Measurements from ENCODE around the gene LRP1.

Gene LRP1

GRCh38 chr12:57112492-57113294 lies 15.6 kb upstream of the LRP1 start:
- no peak for DNase-seq (ENCODE audit: low read depth in 1 of 2, low spot score in 1 of 2)
- TF ChIP-seq GABPA (IDR thresholded peaks at IDR 0.05; ENCODE audit: low read depth) (no peak), CTCF (IDR thresholded peaks at IDR 0.05; ENCODE audit: insufficient read depth, low read length) (peak; percentile 83)
- Histone ChIP-seq H3K4me3 (replicated peaks; ENCODE audit: insufficient read depth, low read length) (no peak overlapping the region), H3K27me3 (ENCODE audit: insufficient read depth, poor library complexity, severe bottlenecking) (no peaks in the 10 kb centered on the region), H3K27ac (replicated peaks) (peak overlapping the region; percentile 98)

GRCh38 chr12:57116580-57117281 lies 11.6 kb upstream of the LRP1 start:
- no peak for TF ChIP-seq CTCF (IDR thresholded peaks at IDR 0.05; ENCODE audit: insufficient read depth, low read length)
- no peak for TF ChIP-seq POLR2AphosphoS5 (IDR thresholded peaks at IDR 0.05; ENCODE audit: low read depth)
- TF ChIP-seq GABPA (IDR thresholded peaks at IDR 0.05; ENCODE audit: low read depth), result no peak
- TF ChIP-seq SPI1 (IDR thresholded peaks at IDR 0.05; ENCODE audit: borderline replicate concordance, low read depth), result no peak
- no peak for TF ChIP-seq REST (IDR thresholded peaks at IDR 0.05; ENCODE audit: insufficient replicate concordance, low read depth)
- no peak overlapping the region for H3K27ac ChIP-seq (replicated peaks)
- DNase-seq (ENCODE audit: low read depth in 1 of 2, low spot score in 1 of 2), result no peak
- no peaks in the 10 kb centered on the region for H3K27me3 ChIP-seq (ENCODE audit: insufficient read depth, poor library complexity, severe bottlenecking)
- H3K4me3 ChIP-seq (replicated peaks; ENCODE audit: insufficient read depth, low read length), result no peak overlapping the region

- no peak overlapping the region for H3K4me3 ChIP-seq (replicated peaks; ENCODE audit: insufficient read depth, low read length)
- H3K27ac ChIP-seq (replicated peaks), result no peak overlapping the region
- no peak for TF ChIP-seq POLR2AphosphoS5 (IDR thresholded peaks at IDR 0.05; ENCODE audit: low read depth)
- no peak for TF ChIP-seq GABPA (IDR thresholded peaks at IDR 0.05; ENCODE audit: low read depth)
- no peak for TF ChIP-seq REST (IDR thresholded peaks at IDR 0.05; ENCODE audit: insufficient replicate concordance, low read depth)
- H3K27me3 ChIP-seq (ENCODE audit: insufficient read depth, poor library complexity, severe bottlenecking), result no peaks in the 10 kb centered on the region
- peak in 1 of 2 experiments; percentile 37 for DNase-seq (ENCODE audit: low read depth in 1 of 2, low spot score in 1 of 2)
These were observed 9.5 kb upstream of the LRP1 start for GRCh38 chr12:57118711-57119271.
